HG03565 (cell line): ENCODE measurements around the gene C19orf25.
"Not testable (repeated sequence)": the region's sequence is repeated elsewhere in the genome, so short reads cannot be mapped to it uniquely, and the experiment has no call there.

Experiments
- ATAC-seq: cut with Tn5 transposase; IDR thresholded peaks from one replicate; pipeline ENCODE4 v1.9.1; 2021; ENCODE audit warnings: mild to moderate bottlenecking, moderate library complexity; ENCODE audit not compliant: unreplicated experiment

The C19orf25 gene

GRCh38 chr19:1481893-1482360 is 2.9 kb upstream of the C19orf25 start:
- no peak for ATAC-seq

DNA sequence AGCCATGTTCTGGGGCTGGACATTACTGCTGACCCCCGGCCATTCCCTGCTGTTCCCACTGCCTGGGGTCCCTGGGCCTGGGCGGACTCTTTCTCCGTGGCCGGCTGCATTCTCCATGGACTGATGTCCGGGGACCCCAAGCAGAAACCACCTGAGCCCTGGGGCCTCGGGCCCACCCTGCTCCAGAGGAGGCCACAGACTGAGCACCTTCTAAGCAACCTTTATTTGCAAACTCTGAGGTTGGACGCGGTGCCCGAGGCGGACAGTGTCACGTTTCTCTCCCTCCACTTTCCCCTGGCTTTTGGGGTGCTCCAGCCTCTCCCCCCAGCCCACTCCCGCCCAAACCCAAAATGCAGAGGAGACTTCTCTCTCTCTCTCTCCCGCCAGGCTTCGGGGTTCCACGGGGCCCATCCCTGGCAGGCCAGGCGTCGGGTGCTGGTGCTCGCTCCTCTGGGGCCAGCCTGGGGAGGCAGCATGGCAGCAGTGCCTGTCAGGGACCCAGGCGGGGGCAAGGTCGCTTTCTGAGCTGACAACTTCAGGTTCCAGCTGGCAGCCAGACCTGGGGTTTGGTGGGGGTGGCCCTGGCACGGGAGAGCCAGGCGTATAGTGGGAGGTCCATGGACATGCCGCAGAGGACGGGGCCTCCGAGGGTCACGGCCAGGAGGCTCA is 2.3 kb upstream of the C19orf25 start:
- no peak for ATAC-seq

- not testable (repeated sequence) for ATAC-seq
These were observed 2.0 kb downstream of the C19orf25 start for GRCh38 chr19:1477056-1477455.

DNA sequence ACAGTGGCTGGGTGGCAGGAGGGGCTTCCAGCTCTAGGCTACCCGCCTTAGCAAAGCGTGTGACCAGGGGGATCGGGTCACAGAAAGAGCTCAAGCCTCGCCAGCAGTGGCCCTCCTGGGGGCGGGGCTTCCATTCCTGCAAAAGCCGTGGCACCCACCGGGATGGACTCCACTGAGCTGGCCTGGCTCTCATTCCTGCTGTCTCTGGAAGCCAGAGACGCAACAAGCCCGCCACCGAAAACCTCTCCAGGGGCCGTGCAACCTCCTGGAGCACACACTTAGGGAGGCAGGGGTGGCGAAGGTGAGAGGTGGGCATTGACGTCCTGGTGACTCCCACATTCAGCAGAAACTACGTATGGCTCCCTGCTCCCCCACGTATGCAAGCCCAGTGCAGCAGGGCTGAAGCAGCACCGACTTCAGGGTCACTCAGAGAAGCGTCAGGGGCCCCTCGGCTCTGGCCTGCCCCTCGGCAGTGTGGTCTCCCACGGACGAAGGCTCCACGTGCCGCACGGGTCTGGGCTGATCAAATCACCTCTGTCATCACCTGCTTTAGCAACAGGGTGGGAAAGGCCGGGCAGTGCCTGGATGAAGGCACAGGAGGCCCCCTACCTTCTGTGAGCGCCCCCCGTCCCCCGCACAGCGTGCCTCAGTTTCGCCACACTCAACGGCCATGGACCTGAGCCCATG is 3.1 kb downstream of the C19orf25 start:
- ATAC-seq: no peak

- ATAC-seq: no peak
These were observed 4.2 kb downstream of the C19orf25 start for GRCh38 chr19:1474765-1475351.

DNA sequence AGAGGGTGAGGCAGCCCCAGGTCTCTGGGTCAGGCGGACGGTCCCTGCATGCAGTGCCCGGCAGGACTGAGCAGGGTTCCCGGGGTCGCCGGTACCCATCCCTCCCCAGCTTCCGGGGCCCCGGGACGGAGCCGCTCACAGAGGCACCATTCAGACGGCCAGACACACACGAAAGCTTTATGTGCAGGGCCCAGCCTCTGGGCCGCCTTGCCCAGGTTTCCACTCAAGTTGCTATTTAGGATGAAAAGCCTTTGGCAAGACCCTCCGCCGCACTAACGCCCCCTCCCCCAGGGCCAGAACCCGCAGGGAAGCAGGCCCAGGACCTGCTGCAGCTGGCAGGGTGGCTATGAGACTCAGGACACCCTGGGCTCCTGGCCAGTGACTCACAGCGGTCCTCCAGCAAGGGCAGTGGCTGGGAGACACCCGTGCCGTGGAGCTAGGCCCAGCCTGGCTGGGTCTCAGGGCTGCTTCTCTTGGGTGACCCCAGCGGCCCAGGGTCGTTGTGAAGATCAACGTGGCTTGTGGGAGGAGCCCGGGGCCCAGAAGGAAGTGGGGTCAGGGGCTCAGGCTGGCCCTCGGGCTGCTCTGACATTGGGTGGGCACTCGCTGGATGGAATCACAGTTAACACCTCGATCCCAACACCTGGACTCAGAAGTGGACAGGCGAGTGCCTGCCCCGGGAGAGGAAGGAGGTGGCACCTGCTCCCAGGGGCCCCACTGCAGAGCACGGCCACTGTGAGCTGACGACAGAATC is 4.8 kb downstream of the C19orf25 start:
- ATAC-seq: no peak

GRCh38 chr19:1473085-1473851 is 5.7 kb downstream of the C19orf25 start:
- no peak for ATAC-seq

- ATAC-seq: no peak
These were observed 6.6 kb downstream of the C19orf25 start for GRCh38 chr19:1472231-1473084.

DNA sequence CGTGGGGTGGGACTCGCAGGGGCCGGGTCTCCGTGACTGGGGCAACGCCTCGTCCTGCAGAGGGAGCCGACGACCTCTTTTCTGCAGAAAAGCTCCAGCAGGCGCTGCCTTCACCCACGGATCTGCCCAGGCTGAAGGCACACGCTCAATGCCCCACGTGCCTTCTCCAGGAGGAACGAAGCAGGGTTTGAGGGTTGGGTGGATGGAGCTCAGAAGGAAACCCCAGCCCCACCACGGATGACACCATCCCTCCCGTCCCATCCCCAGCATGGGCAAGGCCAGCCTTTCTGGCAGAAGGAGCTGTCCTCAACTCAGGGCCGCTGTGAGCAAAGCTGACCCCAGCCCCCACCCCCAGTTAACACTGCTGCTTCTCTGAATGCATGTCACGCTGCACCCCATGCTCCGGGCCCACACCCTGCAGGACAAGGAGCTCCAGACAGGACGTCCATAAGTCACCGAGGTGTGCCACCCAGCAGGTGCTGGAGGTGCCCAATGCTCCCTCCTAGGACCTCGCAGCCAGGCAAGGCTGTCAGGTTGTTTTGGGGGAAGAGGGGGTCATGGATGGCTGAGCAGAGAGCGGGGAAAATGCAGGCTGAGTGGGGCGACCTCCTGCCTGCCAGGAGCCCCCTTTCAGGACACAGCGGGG is 7.4 kb downstream of the C19orf25 start:
- ATAC-seq: no peak

GRCh38 chr19:1471010-1471514 is 8.0 kb downstream of the C19orf25 start:
- ATAC-seq: no peak

- ATAC-seq: no peak
These were observed 8.6 kb downstream of the C19orf25 start for GRCh38 chr19:1470305-1471009.

- ATAC-seq: no peak
These were observed 9.0 kb downstream of the C19orf25 start for GRCh38 chr19:1470055-1470304.

DNA sequence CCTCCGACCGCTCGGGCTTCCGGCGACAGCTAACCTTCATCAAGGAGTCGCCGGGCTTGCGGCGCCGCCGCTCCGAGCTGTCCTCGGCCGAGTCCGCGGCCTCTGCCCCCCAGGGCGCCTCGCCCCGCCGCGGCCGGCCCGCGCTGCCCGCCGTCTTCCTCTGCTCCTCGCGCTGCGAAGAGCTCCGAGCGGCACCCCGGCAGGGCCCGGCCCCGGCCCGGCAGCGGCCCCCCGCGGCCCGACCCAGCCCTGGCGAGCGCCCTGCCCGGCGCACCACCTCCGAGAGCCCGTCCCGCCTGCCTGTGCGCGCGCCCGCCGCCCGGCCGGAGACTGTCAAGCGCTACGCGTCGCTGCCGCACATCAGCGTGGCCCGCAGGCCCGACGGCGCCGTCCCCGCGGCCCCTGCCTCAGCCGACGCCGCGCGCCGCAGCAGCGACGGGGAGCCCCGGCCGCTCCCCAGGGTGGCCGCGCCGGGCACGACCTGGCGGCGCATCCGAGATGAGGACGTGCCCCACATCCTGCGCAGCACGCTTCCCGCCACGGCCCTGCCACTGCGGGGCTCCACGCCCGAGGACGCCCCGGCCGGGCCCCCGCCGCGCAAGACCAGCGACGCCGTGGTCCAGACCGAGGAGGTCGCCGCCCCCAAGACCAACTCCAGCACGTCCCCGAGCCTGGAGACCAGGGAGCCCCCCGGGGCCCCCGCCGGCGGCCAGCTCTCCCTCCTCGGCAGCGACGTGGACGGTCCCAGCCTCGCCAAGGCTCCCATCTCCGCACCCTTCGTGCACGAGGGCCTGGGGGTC is 9.6 kb downstream of the C19orf25 start:
- ATAC-seq: no peak

- ATAC-seq: no peak
These were observed 10.2 kb downstream of the C19orf25 start for GRCh38 chr19:1468821-1469254.

DNA sequence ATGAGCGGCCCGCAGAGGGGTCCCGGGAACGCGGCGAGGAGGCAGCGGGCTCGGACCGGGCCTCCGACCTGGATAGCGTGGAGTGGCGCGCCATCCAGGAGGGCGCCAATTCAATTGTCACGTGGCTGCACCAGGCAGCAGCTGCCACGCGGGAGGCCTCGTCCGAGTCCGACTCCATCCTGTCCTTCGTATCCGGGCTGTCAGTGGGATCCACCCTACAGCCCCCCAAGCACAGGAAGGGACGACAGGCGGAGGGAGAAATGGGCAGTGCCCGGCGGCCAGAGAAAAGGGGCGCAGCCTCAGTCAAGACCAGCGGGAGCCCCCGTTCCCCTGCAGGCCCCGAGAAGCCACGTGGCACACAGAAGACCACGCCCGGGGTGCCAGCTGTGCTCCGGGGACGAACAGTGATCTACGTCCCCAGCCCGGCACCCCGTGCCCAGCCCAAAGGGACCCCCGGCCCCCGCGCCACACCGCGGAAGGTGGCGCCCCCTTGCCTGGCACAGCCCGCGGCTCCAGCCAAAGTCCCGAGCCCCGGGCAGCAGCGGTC is 10.7 kb downstream of the C19orf25 start:
- ATAC-seq: no peak

GRCh38 chr19:1467490-1468273 is 11.3 kb downstream of the C19orf25 start:
- ATAC-seq: no peak

GRCh38 chr19:1467215-1467489 is 11.9 kb downstream of the C19orf25 start:
- no peak for ATAC-seq
